Adipose tissue (tissue), 3 donors: Measurements from ENCODE around the gene PGS1. TPM values are rescaled to one million over a fixed set of nuclear protein-coding genes. Genes with fewer than 3 reads are reported as not detected.
A peak's percentile ranks its signal among the peaks of the same experiment; 100 is the strongest.

Experiments
- H3K27ac ChIP-seq: one replicate; pipeline ENCODE4 v1.5.1; 2013; ENCODE audit warnings: low read depth, low read length
- WGBS, 3 donors: extraction: QIAGEN DNeasy Blood & Tissue Kit; methylation state at CpG; one replicate each; pipeline ENCODE4 v1.1.7; 2013; 5-methylcytosine and 5-hydroxymethylcytosine counted together
- polyA plus RNA-seq, 3 donors: library from polyadenylated mRNA; stranded (reverse); fragments of 200-250 nt; gene quantifications; one replicate each; pipeline ENCODE4 v1.2.3, GENCODE V29; 2013
- donor health status: healthy with polysubstance abuse.
- donor health status: Bipolar disorder and iron deficiency.
- donor health status: healthy.

PGS1 gene
- polyA plus RNA-seq, 3 donors: 14.2 to 55.2 (median 28.3) TPM

- H3K27ac ChIP-seq: peak overlapping the region; percentile 52
- WGBS, 3 donors: 58 to 83% (median 62%) methylated on average over 34 of the region's 34 CpGs
Measured at GRCh38 chr17:78414178-78415162, 36.0 kb downstream of the PGS1 start.

- WGBS, 3 donors: 39 to 63% (median 41%) methylated on average over 17 of the region's 17 CpGs
- peak overlapping the region; percentile 81 for H3K27ac ChIP-seq
Measured at GRCh38 chr17:78415821-78416711, 37.6 kb downstream of the PGS1 start.

GRCh38 chr17:78416791-78417530 is 38.5 kb downstream of the PGS1 start:
- WGBS, 3 donors: 36 to 73% (median 37%) methylated on average over 15 of the region's 15 CpGs
- H3K27ac ChIP-seq: peak overlapping the region; percentile 96

GRCh38 chr17:78417531-78417909 is 39.1 kb downstream of the PGS1 start:
- WGBS, 3 donors: 85 to 89% (median 88%) methylated on average over 13 of the region's 13 CpGs

GRCh38 chr17:78418326-78419026 is 40.0 kb downstream of the PGS1 start:
- no peak overlapping the region for H3K27ac ChIP-seq
- WGBS, 3 donors: 67 to 73% (median 73%) methylated on average over 12 of the region's 12 CpGs

More at GRCh38 chr17:78417531-78417909, 39.1 kb downstream of the PGS1 start:
- H3K27ac ChIP-seq: peak overlapping the region; percentile 96

- WGBS, 3 donors: 52 to 85% (median 55%) methylated on average over 19 to 22 of the region's 22 CpGs
- no peak overlapping the region for H3K27ac ChIP-seq
Measured at GRCh38 chr17:78419970-78420815, 41.7 kb downstream of the PGS1 start.

- no peak overlapping the region for H3K27ac ChIP-seq
- WGBS, 3 donors: 86 to 90% (median 86%) methylated on average over 6 of the region's 6 CpGs
Measured at GRCh38 chr17:78421084-78421533, 42.7 kb downstream of the PGS1 start.

- no peak overlapping the region for H3K27ac ChIP-seq
- WGBS, 3 donors: 62 to 67% (median 65%) methylated on average over 24 of the region's 24 CpGs
Measured at GRCh38 chr17:78421534-78422266, 43.3 kb downstream of the PGS1 start.

- no peak overlapping the region for H3K27ac ChIP-seq
- 69 to 74% (median 71%) methylated on average over 8 of the region's 8 CpGs for WGBS, 3 donors
Measured at GRCh38 chr17:78422267-78422605, 43.8 kb downstream of the PGS1 start.

GRCh38 chr17:78422872-78423588 is 44.6 kb downstream of the PGS1 start:
- 79 to 87% (median 81%) methylated on average over 20 of the region's 20 CpGs for WGBS, 3 donors
- no peak overlapping the region for H3K27ac ChIP-seq

GRCh38 chr17:78423961-78424675 is 45.7 kb downstream of the PGS1 start:
- 76 to 85% (median 77%) methylated on average over 18 of the region's 18 CpGs for WGBS, 3 donors

GRCh38 chr17:78425429-78425828 is 47.0 kb downstream of the PGS1 start:
- 63 to 83% (median 79%) methylated on average over 16 to 17 of the region's 17 CpGs for WGBS, 3 donors
- H3K27ac ChIP-seq: no peak overlapping the region

More at GRCh38 chr17:78423961-78424675, 45.7 kb downstream of the PGS1 start:
- no peak overlapping the region for H3K27ac ChIP-seq

GRCh38 chr17:78426293-78426879 is 47.9 kb downstream of the PGS1 start:
- no peak overlapping the region for H3K27ac ChIP-seq
- 91 to 95% (median 94%) methylated on average over 22 of the region's 22 CpGs for WGBS, 3 donors

- H3K27ac ChIP-seq: no peak overlapping the region
- WGBS, 3 donors: 88 to 90% (median 89%) methylated on average over 11 of the region's 11 CpGs
Measured at GRCh38 chr17:78427140-78427539, 48.7 kb downstream of the PGS1 start.
